Measurements from ENCODE around the gene CCDC187.

Gene CCDC187

GRCh38 chr9:136204838-136205706, 98.8 kb downstream of the CCDC187 start, which contains the start of gene LHX3:
Gene LHX3 (minus strand): TSS chr9:136205128. CDS start chr9:136205012, 116 bp downstream.
- DNase-seq (ENCODE audit: low spot score): no peak

- no peak for DNase-seq (ENCODE audit: low spot score)
Observed at GRCh38 chr9:136204145-136204805, 99.6 kb downstream of the CCDC187 start.

GRCh38 chr9:136203408-136204144, 100.3 kb downstream of the CCDC187 start:
- no peak for DNase-seq (ENCODE audit: low spot score)

- DNase-seq (ENCODE audit: low spot score): no peak
Observed at GRCh38 chr9:136202454-136203407, 101.2 kb downstream of the CCDC187 start.

GRCh38 chr9:136201609-136202453, 102.1 kb downstream of the CCDC187 start:
- DNase-seq (ENCODE audit: low spot score): no peak

- DNase-seq (ENCODE audit: low spot score): no peak
Observed at GRCh38 chr9:136201174-136201573, 102.7 kb downstream of the CCDC187 start.

- DNase-seq (ENCODE audit: low spot score): no peak
Observed at GRCh38 chr9:136200424-136200823, 103.5 kb downstream of the CCDC187 start.
